ENCODE results near the gene RHOBTB1.

Gene RHOBTB1

DNA sequence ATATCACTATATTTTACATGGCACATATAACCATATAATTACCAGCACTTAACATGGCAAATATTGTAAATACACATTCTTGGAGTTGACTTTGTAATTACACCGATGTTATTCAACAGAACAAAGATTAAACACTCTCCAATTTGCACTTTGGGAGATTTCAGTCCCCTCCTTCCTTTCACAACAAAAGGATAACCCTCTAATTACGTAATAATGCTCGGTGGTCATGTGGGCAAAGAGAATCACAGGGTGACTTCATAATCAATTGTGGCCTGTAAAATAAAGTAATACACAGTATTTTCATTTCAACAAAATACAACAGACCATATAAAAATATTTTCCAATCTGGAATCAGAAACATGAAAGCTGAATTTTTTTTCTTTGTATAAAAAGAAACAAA is 73.2 kb downstream of the RHOBTB1 start:
- POLR2A ChIA-PET, result no interaction called here

DNA sequence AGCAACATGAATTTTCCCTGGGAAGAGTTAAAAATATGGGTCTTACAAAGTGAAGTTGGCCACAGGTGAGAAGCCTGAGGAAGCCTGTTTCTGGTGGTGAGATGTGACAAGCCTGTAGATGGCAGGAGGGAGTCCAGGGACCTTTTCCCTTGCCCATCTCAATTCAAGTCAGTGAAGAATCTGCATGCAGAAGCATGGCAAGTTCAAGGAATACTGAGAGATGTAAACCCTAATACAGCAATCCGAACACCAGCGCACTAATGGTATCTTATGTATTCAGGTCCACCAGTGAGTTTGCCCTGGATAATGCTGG is 73.6 kb downstream of the RHOBTB1 start:
- Histone ChIP-seq H3K4me3 (ENCODE audit: low read depth, low read length) (no peak overlapping the region), H3K4me1 (ENCODE audit: control insufficient read depth, insufficient read depth, low read length) (no peaks in the 10 kb centered on the region), H3K36me3 (ENCODE audit: control insufficient read depth in 2 of 2, insufficient read depth in 1 of 2, low read length in 2 of 2) (no peaks in the 10 kb centered on the region), H3K27ac (ENCODE audit: extremely low read depth, low read depth, low read length) (no peak overlapping the region), H3K9me3 (ENCODE audit: control insufficient read depth, insufficient read depth, low read depth, low read length) (no peaks in the 10 kb centered on the region)
- CTCF ChIA-PET, result interaction anchor here (0.8 kb wide), 1 partner anchor 92 kb away, joined by 3 read pairs; no protein-coding TSS in a partner anchor
- POLR2A ChIA-PET, result no interaction called here
- no peak for TF ChIP-seq ZNF416 (tag by site-specific recombination; IDR thresholded peaks at IDR 0.05)
- no peak for TF ChIP-seq REPIN1 (tag by site-specific recombination; IDR thresholded peaks at IDR 0.05; ENCODE audit: low read depth)
- TF ChIP-seq SCRT1 (tag by site-specific recombination; IDR thresholded peaks at IDR 0.05; ENCODE audit: borderline replicate concordance), result peak; percentile 69; the same call in 1 of the 2 replicates
- no peak for TF ChIP-seq ZNF843 (tag by site-specific recombination; IDR thresholded peaks at IDR 0.05)
- no peak for TF ChIP-seq KLF16 (tag by site-specific recombination; IDR thresholded peaks at IDR 0.05)

More for the DNA sequence above, 73.2 kb downstream of the RHOBTB1 start:
- TF ChIP-seq SP7 (tag by site-specific recombination; IDR thresholded peaks at IDR 0.05) (peak; percentile 61), ZNF121 (tag by site-specific recombination; IDR thresholded peaks at IDR 0.05) (no peak), ZNF530 (tag by site-specific recombination; IDR thresholded peaks at IDR 0.05; ENCODE audit: low read depth) (no peak)
- TF ChIP-seq, protein P1, sequence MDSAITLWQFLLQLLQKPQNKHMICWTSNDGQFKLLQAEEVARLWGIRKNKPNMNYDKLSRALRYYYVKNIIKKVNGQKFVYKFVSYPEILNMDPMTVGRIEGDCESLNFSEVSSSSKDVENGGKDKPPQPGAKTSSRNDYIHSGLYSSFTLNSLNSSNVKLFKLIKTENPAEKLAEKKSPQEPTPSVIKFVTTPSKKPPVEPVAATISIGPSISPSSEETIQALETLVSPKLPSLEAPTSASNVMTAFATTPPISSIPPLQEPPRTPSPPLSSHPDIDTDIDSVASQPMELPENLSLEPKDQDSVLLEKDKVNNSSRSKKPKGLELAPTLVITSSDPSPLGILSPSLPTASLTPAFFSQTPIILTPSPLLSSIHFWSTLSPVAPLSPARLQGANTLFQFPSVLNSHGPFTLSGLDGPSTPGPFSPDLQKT (IDR thresholded peaks at IDR 0.05; ENCODE audit: borderline replicate concordance, low read depth, low read length), result no peak
- TF ChIP-seq, protein P2, sequence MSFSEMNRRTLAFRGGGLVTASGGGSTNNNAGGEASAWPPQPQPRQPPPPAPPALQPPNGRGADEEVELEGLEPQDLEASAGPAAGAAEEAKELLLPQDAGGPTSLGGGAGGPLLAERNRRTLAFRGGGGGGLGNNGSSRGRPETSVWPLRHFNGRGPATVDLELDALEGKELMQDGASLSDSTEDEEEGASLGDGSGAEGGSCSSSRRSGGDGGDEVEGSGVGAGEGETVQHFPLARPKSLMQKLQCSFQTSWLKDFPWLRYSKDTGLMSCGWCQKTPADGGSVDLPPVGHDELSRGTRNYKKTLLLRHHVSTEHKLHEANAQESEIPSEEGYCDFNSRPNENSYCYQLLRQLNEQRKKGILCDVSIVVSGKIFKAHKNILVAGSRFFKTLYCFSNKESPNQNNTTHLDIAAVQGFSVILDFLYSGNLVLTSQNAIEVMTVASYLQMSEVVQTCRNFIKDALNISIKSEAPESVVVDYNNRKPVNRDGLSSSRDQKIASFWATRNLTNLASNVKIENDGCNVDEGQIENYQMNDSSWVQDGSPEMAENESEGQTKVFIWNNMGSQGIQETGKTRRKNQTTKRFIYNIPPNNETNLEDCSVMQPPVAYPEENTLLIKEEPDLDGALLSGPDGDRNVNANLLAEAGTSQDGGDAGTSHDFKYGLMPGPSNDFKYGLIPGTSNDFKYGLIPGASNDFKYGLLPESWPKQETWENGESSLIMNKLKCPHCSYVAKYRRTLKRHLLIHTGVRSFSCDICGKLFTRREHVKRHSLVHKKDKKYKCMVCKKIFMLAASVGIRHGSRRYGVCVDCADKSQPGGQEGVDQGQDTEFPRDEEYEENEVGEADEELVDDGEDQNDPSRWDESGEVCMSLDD (tag by site-specific recombination; IDR thresholded peaks at IDR 0.05), result no peak
- Histone ChIP-seq H3K36me3 (ENCODE audit: control insufficient read depth in 2 of 2, insufficient read depth in 1 of 2, low read length in 2 of 2) (no peaks in the 10 kb centered on the region), H3K4me1 (ENCODE audit: control insufficient read depth, insufficient read depth, low read length) (no peaks in the 10 kb centered on the region), H3K4me3 (ENCODE audit: low read depth, low read length) (no peak overlapping the region), H3K27ac (ENCODE audit: extremely low read depth, low read depth, low read length) (no peak overlapping the region), H3K9me3 (ENCODE audit: control insufficient read depth, insufficient read depth, low read depth, low read length) (no peaks in the 10 kb centered on the region)
- CTCF ChIA-PET, result no interaction called here

DNA sequence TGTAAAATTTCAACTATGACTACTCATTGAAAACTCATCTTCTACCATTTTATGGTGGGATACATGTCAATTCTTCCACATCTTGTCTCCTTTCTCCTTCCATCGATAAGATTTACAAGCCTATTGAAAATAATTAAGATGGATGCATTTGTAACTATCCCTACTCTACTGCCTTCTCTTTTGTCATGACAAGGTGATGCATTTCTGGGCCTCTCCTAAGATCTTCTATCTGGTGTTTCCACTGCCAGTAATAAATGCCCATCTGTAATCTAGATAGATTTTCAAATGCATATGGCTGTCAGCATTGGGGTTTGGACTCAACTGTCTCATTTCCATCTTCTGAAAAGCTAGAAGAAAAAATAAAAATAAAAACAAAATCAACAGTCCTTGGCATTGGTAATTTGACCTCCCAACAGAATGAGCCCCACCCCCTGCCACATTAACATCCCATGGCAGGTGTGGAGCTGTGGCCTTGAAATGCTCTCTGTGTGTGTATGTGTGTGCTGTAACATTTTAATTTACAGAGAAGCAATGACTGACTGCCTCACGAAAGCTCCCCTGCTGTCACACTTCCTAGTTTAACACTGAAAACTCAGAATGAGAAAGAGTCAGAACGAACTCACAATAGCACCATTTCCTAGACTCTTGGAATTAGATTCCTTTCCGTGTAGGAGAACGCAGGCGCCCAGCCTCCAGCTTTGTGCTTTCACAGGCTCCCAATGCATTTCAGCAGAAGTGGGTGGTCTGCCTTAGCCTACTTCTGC is 74.2 kb downstream of the RHOBTB1 start:
- Histone ChIP-seq H3K4me3 (ENCODE audit: low read depth, low read length) (no peak overlapping the region), H3K27ac (ENCODE audit: extremely low read depth, low read depth, low read length) (no peak overlapping the region), H3K36me3 (ENCODE audit: control insufficient read depth in 2 of 2, insufficient read depth in 1 of 2, low read length in 2 of 2) (no peaks in the 10 kb centered on the region), H3K9me3 (ENCODE audit: control insufficient read depth, insufficient read depth, low read depth, low read length) (no peaks in the 10 kb centered on the region), H3K4me1 (ENCODE audit: control insufficient read depth, insufficient read depth, low read length) (no peaks in the 10 kb centered on the region)
- ChIA-PET CTCF (interaction anchor here (0.8 kb wide), 1 partner anchor 92 kb away, joined by 3 read pairs; no protein-coding TSS in a partner anchor), POLR2A (no interaction called here)
- TF ChIP-seq ZNF48 (tag by site-specific recombination; IDR thresholded peaks at IDR 0.05) (no peak), ZNF664 (tag by site-specific recombination; IDR thresholded peaks at IDR 0.05) (no peak), ZBTB17 (tag by site-specific recombination; IDR thresholded peaks at IDR 0.05) (no peak)
- TF ChIP-seq, protein P3, sequence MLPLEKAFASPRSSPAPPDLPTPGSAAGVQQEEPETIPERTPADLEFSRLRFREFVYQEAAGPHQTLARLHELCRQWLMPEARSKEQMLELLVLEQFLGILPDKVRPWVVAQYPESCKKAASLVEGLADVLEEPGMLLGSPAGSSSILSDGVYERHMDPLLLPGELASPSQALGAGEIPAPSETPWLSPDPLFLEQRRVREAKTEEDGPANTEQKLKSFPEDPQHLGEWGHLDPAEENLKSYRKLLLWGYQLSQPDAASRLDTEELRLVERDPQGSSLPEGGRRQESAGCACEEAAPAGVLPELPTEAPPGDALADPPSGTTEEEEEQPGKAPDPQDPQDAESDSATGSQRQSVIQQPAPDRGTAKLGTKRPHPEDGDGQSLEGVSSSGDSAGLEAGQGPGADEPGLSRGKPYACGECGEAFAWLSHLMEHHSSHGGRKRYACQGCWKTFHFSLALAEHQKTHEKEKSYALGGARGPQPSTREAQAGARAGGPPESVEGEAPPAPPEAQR (tag by site-specific recombination; IDR thresholded peaks at IDR 0.05), result no peak
- TF ChIP-seq, protein P4, sequence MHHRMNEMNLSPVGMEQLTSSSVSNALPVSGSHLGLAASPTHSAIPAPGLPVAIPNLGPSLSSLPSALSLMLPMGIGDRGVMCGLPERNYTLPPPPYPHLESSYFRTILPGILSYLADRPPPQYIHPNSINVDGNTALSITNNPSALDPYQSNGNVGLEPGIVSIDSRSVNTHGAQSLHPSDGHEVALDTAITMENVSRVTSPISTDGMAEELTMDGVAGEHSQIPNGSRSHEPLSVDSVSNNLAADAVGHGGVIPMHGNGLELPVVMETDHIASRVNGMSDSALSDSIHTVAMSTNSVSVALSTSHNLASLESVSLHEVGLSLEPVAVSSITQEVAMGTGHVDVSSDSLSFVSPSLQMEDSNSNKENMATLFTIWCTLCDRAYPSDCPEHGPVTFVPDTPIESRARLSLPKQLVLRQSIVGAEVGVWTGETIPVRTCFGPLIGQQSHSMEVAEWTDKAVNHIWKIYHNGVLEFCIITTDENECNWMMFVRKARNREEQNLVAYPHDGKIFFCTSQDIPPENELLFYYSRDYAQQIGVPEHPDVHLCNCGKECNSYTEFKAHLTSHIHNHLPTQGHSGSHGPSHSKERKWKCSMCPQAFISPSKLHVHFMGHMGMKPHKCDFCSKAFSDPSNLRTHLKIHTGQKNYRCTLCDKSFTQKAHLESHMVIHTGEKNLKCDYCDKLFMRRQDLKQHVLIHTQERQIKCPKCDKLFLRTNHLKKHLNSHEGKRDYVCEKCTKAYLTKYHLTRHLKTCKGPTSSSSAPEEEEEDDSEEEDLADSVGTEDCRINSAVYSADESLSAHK (tag by site-specific recombination; IDR thresholded peaks at IDR 0.05), result no peak

All from HEK293 (cell line).